BLaER1 treated with 17β-estradiol and CSF1 and Interleukin-3, amounts not matched to agents 10 nM and 100 nM (cell line): Measurements from ENCODE around the gene GRM7.

Source experiments
- H3K27ac ChIP-seq, 11 experiments: shearing (Covaris generic); formaldehyde crosslinking; 2 replicates each; pipeline ENCODE4 v1.8.1; 2022
- H3K27me3 ChIP-seq, 11 experiments: shearing (Covaris generic); formaldehyde crosslinking; 2 replicates each; pipeline ENCODE4 v1.8.1; 2022
- H3K36me3 ChIP-seq, 11 experiments: shearing (Covaris generic); formaldehyde crosslinking; 2 replicates each; pipeline ENCODE4 v1.8.1; 2022
- H3K4me1 ChIP-seq, 10 experiments: shearing (Covaris generic); formaldehyde crosslinking; 2 replicates each; pipeline ENCODE4 v1.8.1; 2022
- H3K4me2 ChIP-seq, 11 experiments: shearing (Covaris generic); formaldehyde crosslinking; 2 replicates each; pipeline ENCODE4 v1.8.1; 2022
- H3K4me3 ChIP-seq, 10 experiments: shearing (Covaris generic); formaldehyde crosslinking; 2 replicates each; pipeline ENCODE4 v1.8.1; 2022
- H3K9ac ChIP-seq, 11 experiments: shearing (Covaris generic); formaldehyde crosslinking; 2 replicates each; pipeline ENCODE4 v1.8.1; 2022
- H3K9me3 ChIP-seq, 11 experiments: shearing (Covaris generic); formaldehyde crosslinking; replicated peaks in 1 of 11; 2 replicates each; pipeline ENCODE4 v1.8.1; 2022
- H4K20me1 ChIP-seq, 11 experiments: shearing (Covaris generic); formaldehyde crosslinking; 2 replicates each; pipeline ENCODE4 v1.8.1; 2022
- Cebpa-rat ChIP-seq, 11 experiments: shearing (Covaris generic); IDR thresholded peaks; 2 replicates each; pipeline ENCODE4 v1.8.1; 2022

The GRM7 gene

DNA sequence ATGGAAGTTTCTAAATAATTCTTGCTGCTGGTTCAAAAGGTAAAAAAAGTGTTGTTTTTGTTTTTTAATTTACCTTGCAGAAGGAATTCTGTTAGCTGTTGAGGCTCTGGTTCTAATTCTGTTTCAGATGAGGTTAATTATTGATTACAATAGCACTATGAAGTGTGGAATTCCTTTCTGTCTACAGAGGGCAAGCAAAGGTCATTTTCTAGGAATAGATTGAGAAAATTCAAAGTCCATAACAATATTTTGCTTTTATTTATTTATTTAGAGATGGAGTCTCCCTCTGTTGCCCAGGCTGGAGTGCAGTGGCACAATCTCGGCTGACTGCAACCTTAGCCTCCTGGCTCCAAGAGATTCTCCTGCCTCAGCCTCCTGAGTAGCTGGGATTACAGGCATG, 789.6 kb downstream of the GRM7 start:
- Histone ChIP-seq H3K4me3 (no peak overlapping the region), H3K27me3 (no peaks in the 10 kb centered on the region), H4K20me1 (no peaks in the 10 kb centered on the region), H3K9me3 (peaks cover 0 to 7% (median 0%) of the 10 kb centered on the region in 11 experiments; a peak in 3 of 22 replicates), H3K4me2 (no peak overlapping the region), H3K9ac (no peak overlapping the region), H3K27ac (no peak overlapping the region), H3K4me1 (no peaks in the 10 kb centered on the region), H3K36me3 (no peaks in the 10 kb centered on the region)
- TF ChIP-seq Cebpa-rat (IDR thresholded peaks at IDR 0.05): no peak

DNA sequence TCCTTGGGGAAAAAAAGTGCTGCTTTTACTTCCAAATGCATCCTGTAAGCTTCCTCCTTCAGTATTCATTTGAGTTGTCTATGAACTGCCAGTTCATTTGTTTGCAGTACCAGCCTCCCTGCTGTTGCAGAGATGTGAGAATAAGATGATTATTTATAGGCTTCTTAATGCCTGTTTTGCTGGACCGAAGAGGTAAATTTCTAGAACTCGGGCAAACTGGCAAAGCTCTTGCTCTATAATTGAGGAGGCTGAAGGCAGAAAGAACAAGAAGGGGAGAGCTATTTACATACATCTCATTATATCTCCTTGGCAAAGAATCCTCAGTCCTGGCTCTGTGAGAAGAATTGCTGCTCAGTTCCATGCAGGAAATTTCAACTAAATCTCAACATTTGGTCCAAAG, 790.4 kb downstream of the GRM7 start:
- Histone ChIP-seq H3K9me3 (peaks cover 0 to 7% (median 0%) of the 10 kb centered on the region in 11 experiments; a peak in 3 of 22 replicates), H3K36me3 (no peaks in the 10 kb centered on the region), H4K20me1 (no peaks in the 10 kb centered on the region), H3K4me1 (no peaks in the 10 kb centered on the region), H3K4me3 (no peak overlapping the region), H3K4me2 (no peak overlapping the region), H3K27ac (no peak overlapping the region), H3K27me3 (no peaks in the 10 kb centered on the region), H3K9ac (no peak overlapping the region)
- no peak for TF ChIP-seq Cebpa-rat (IDR thresholded peaks at IDR 0.05)

DNA sequence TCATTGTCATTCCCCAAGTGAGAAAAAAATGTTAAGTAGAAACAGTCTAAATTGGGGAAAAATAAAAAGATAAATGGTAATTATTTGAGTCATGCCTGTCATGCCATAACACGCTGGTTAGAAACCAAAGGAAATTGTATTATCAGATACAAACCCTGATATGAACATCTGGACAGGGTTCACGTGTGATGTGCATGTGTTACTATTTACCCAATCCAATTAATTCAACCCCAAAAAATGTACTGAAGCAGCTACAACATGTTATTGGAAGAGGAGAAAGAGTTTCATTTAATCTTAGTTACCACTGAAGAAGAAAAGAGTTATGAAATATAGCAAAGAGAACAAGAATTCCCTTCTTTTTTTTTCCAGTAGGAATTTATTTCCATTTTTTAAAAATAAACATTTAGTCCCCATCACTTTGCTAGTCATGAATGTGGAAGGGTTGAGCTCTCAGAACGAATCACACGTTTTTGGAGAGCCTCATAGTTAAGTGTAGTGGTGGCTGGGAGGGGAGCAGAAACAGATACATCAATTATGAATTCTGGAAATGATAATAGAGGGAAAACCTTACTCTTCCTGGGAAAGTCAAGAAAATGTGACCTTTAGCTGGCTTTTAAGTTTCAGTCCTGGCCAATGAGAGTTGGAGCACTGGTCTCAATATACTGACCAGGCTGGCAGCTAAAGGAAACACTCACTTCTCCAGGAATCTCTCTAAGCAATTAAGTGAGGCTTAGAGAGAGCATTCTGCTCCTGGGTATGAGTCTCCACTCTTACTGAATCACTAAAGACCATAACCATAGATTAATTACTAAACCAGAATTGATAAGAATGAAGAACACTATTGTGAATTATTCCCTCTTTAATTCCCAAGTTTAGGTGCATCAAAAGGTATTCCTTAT, 796.5 kb downstream of the GRM7 start:
- H3K4me2 ChIP-seq: no peak overlapping the region

DNA sequence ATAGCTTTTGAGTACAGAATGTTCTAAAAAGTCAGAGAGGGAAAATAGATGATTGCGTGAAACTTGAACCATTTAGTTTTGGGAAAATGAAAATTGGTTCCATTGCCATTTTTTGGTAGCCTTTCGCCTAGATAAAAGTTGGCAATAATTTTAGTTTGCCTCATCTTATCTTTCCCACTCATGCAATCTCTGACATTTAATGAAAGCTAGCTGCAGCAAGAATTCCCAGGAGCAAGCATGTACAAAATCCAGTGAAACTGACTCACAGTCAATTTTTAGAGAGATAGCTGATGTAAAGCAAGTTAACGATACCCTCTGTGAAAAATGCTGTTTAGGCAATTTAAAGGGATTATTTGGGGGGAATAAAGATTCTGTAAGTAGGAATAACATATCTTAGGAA, 797.4 kb downstream of the GRM7 start:
- no peaks in the 10 kb centered on the region for H3K4me1 ChIP-seq
- no peak for TF ChIP-seq Cebpa-rat (IDR thresholded peaks at IDR 0.05)
- no peak overlapping the region for H3K9ac ChIP-seq
- no peak overlapping the region for H3K27ac ChIP-seq
- H3K36me3 ChIP-seq: no peaks in the 10 kb centered on the region
- no peak overlapping the region for H3K4me2 ChIP-seq
- H3K4me3 ChIP-seq: no peak overlapping the region
- H3K27me3 ChIP-seq: no peaks in the 10 kb centered on the region
- H4K20me1 ChIP-seq: no peaks in the 10 kb centered on the region
- H3K9me3 ChIP-seq: peaks cover 0 to 13% (median 0%) of the 10 kb centered on the region in 11 experiments; a peak in 4 of 22 replicates

More for the DNA sequence above, 796.5 kb downstream of the GRM7 start:
- Histone ChIP-seq H4K20me1 (no peaks in the 10 kb centered on the region), H3K36me3 (no peaks in the 10 kb centered on the region), H3K9me3 (peaks cover 0 to 13% (median 0%) of the 10 kb centered on the region in 11 experiments; a peak in 4 of 22 replicates), H3K27me3 (no peaks in the 10 kb centered on the region), H3K9ac (no peak overlapping the region), H3K4me1 (no peaks in the 10 kb centered on the region), H3K4me3 (no peak overlapping the region), H3K27ac (no peak overlapping the region)
- TF ChIP-seq Cebpa-rat (IDR thresholded peaks at IDR 0.05): no peak

DNA sequence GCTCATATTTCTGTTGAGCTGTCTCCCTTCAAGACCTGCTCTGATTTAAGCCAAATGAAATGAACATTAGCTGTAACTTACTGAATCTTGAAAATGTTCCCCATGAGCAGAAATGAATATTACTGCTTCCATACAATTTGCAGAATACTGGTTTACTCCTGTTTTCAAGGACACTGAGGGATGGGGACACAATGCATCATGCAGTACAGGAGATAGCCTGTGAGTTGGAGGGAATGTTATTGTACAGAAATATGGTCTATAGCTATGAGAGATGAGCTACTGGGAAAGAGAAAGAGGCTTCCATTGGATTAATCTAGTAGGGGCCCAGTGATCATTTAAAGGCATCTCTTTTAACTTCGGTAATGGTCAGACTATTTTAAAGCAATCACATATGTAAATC, 798.2 kb downstream of the GRM7 start:
- Histone ChIP-seq H4K20me1 (no peaks in the 10 kb centered on the region), H3K9me3 (peaks cover 0 to 7% (median 0%) of the 10 kb centered on the region in 11 experiments; a peak in 1 of 22 replicates), H3K9ac (no peak overlapping the region), H3K4me1 (no peaks in the 10 kb centered on the region), H3K27me3 (no peaks in the 10 kb centered on the region), H3K36me3 (no peaks in the 10 kb centered on the region), H3K4me3 (no peak overlapping the region), H3K4me2 (no peak overlapping the region), H3K27ac (no peak overlapping the region)
- no peak for TF ChIP-seq Cebpa-rat (IDR thresholded peaks at IDR 0.05)

DNA sequence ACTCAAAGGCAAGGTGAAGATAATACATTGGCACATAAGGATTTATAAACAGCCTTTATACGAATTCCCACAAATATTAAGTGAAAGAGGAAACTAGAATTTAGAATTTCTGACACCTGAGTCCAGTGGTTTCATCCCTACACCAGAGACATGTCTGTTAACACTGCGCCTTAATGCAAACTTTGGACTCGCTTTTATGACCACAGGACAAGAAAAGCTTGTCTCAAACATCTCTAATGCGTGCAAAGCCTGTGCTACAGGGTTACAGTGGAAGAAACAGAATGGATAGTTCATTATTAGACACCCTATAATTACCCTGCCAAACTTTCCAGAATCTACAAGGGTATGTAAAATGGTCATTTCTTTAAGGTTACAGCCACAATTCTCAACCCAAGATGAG, 802.9 kb downstream of the GRM7 start:
- Histone ChIP-seq H3K4me1 (no peaks in the 10 kb centered on the region), H3K27ac (no peak overlapping the region), H3K36me3 (no peaks in the 10 kb centered on the region), H3K4me3 (no peak overlapping the region), H3K9ac (no peak overlapping the region), H3K27me3 (no peaks in the 10 kb centered on the region), H3K9me3 (peaks cover 0 to 7% (median 0%) of the 10 kb centered on the region in 11 experiments; a peak in 1 of 22 replicates), H3K4me2 (no peak overlapping the region), H4K20me1 (no peaks in the 10 kb centered on the region)
- TF ChIP-seq Cebpa-rat (IDR thresholded peaks at IDR 0.05): no peak

DNA sequence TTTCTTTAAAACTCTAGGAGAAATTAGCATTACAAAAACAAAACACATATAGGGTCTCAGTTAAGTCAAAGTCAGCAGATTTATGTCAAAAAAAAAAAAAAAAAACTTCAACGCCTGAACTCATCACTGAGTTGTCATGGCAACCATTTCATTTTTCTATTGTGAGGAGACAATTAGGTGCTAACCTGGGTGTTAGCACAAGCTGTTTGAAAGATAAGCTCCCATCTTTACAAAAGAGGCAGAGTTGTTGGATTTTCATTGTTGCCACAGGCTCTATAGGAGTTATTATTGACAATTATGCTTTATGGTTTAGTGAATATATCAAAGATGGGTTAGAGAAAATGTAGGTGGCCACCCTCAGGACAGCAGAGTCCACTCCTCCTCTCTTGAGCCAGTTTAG, 806.9 kb downstream of the GRM7 start:
- Histone ChIP-seq H3K4me3 (no peak overlapping the region), H4K20me1 (no peaks in the 10 kb centered on the region), H3K4me2 (no peak overlapping the region), H3K27ac (no peak overlapping the region), H3K27me3 (no peaks in the 10 kb centered on the region), H3K4me1 (no peaks in the 10 kb centered on the region), H3K9me3 (no peaks in the 10 kb centered on the region), H3K9ac (no peak overlapping the region), H3K36me3 (no peaks in the 10 kb centered on the region)
- no peak for TF ChIP-seq Cebpa-rat (IDR thresholded peaks at IDR 0.05)

DNA sequence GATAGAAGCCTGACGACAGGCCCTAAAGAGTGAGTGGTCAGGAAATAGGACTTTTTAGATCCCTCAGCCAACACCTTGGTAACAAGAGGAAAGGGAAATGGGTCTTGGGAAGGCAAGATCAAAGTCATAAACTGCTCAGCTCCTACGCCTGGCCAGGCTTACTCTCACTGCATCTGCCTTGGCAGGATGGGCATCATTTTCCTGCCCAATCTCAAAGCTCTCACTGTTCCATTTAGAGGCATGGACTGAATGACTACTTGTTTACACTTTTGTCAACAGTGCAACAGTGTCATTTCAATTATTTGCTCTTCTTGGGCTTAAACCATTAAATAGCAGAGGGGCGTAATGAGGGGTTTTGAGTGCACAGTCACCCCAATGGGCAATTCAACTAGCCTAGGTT, 808.7 kb downstream of the GRM7 start:
- H3K27ac ChIP-seq: no peak overlapping the region
- no peaks in the 10 kb centered on the region for H3K4me1 ChIP-seq
- no peak overlapping the region for H3K9ac ChIP-seq
- H3K27me3 ChIP-seq: no peaks in the 10 kb centered on the region
- H3K4me3 ChIP-seq: no peak overlapping the region
- H3K9me3 ChIP-seq: no peaks in the 10 kb centered on the region
- H4K20me1 ChIP-seq: no peaks in the 10 kb centered on the region
- no peaks in the 10 kb centered on the region for H3K36me3 ChIP-seq
- H3K4me2 ChIP-seq: no peak overlapping the region
- TF ChIP-seq Cebpa-rat (IDR thresholded peaks at IDR 0.05): no peak

DNA sequence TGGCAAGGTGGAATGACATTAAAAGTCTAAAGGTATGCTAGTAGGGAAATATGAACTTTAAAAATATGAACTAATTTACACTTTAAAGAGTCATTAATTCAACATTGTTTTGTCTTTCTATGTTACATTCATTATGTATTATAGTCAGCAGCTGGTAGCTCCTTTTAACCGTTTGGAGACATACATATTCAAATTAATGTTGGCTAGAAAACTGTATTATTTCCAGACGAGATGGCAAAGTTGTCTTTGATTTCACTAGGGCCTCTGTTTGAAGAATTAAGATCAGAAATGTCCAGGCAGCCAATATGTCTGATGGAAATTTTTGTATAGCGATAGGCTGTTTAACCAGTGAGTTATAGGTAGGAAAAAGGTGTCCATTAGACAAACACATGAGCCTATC, 817.6 kb downstream of the GRM7 start:
- Histone ChIP-seq H3K27me3 (no peaks in the 10 kb centered on the region), H3K4me2 (no peak overlapping the region), H3K4me3 (no peak overlapping the region), H4K20me1 (no peaks in the 10 kb centered on the region), H3K36me3 (no peaks in the 10 kb centered on the region), H3K27ac (no peak overlapping the region), H3K4me1 (peaks cover 0 to 28% (median 17%) of the 10 kb centered on the region in 10 experiments; a peak in 14 of 20 replicates), H3K9ac (no peak overlapping the region), H3K9me3 (peaks cover 0 to 10% (median 0%) of the 10 kb centered on the region in 11 experiments; a peak in 8 of 22 replicates)
- TF ChIP-seq Cebpa-rat (IDR thresholded peaks at IDR 0.05): no peak
